Renal cortical epithelial cell (primary cell): ENCODE results near the gene EIF4H. TPM values are rescaled to one million over a fixed set of nuclear protein-coding genes. Genes with fewer than 3 reads are reported as not detected.
"Not testable (repeated sequence)": the region's sequence is repeated elsewhere in the genome, so short reads cannot be mapped to it uniquely, and the experiment has no call there.

ENCODE experiments used
- DNase-seq: peaks from one replicate; pipeline ENCODE4 v3.0.0-alpha.2; 2011; ENCODE audit warnings: low read depth
- total RNA-seq: library from RNA; depleted of rRNA; stranded (reverse); fragments of >200 nt; gene quantifications from 2 replicates; pipeline ENCODE4 v1.2.3, GENCODE V29; 2014

The EIF4H gene
- total RNA-seq, 1 donor from 2014 or later = 332 TPM

GRCh38 chr7:74199551-74200355, 25.6 kb downstream of the EIF4H start:
- DNase-seq = peak; percentile 38

GRCh38 chr7:74202841-74203556, 28.8 kb downstream of the EIF4H start:
- DNase-seq = peak; percentile 64

DNA sequence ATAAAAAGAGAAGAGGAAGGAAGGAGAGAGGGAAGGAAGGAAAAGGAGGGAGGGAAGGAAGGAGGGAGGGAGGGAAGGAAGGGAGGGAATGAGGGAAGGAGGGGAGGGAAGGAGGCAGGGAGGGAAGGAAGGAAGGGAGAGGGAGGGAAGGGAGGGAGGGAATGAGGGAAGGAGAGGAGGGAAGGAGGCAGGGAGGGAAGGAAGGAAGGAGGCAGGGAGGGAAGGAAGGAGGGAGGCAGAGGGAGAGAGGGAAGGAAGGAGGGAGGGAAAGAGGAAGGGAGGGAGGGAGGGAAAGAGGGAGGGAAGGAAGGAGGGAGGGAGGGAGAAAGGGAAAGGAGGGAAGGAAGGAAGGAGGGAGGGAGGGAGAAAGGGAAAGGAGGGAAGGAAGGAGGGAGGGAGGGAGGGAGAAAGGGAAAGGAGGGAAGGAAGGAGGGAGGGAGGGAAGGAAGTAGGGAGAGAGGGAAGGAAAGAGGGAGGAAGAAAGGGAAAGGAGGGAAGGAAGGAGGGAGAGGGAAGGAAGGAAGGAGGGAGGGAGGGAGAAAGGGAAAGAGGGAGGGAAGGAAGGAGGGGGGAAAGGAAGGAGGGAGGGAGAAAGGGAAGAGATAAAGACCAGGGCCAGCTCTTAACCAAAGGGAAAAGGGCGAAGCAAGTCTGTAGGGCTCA, 29.9 kb downstream of the EIF4H start:
- no peak for DNase-seq

GRCh38 chr7:74206052-74206451, 31.9 kb downstream of the EIF4H start:
- DNase-seq = not testable (repeated sequence)

- peak; percentile 31 for DNase-seq
Observed at GRCh38 chr7:74206589-74207120, 32.5 kb downstream of the EIF4H start.

- DNase-seq = no peak
Observed at GRCh38 chr7:74207586-74207985, 33.4 kb downstream of the EIF4H start.

DNA sequence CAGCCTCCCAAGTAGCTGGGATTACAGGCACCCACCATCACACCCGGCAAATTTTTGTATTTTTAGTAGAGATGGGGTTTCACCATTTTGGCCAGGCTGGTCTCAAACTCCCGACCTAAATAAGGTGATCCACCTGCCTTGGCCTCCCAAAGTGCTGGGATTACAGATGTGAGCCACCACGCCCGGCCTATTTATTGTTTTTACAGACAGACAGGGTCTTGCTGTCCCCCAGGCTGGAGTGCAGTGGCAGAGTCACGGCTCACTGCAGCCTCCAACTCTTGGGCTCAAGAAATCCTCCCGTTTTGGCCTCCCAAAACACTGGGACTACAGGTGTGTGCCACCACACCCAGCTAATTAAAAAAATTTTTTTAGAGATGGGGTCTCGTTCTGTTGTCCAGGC, 34.1 kb downstream of the EIF4H start:
- not testable (repeated sequence) for DNase-seq

- DNase-seq = no peak
Observed at GRCh38 chr7:74212661-74213060, 38.5 kb downstream of the EIF4H start.

- no peak for DNase-seq
Observed at GRCh38 chr7:74214816-74215630, 40.9 kb downstream of the EIF4H start.

GRCh38 chr7:74215921-74216320, 41.8 kb downstream of the EIF4H start:
- no peak for DNase-seq

DNA sequence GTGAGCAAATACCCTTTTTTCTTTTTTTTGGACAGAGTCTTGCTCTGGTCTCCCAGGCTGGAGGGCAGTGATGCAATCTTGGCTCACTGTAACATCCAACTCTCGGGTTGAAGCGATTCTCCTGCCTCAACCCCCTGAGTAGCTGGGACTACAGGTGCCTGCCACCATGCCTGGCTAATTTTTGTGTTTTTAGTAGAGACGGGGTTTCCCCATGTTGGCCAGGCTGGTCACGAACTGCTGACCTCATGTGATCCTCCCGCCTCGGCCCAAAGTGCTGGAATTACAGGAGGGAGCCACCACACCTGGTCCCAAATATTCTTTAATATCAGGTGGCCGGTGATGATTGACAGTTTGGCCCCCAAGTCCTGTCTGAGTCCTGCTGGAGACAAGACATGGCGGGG, 42.2 kb downstream of the EIF4H start:
- no peak for DNase-seq

DNA sequence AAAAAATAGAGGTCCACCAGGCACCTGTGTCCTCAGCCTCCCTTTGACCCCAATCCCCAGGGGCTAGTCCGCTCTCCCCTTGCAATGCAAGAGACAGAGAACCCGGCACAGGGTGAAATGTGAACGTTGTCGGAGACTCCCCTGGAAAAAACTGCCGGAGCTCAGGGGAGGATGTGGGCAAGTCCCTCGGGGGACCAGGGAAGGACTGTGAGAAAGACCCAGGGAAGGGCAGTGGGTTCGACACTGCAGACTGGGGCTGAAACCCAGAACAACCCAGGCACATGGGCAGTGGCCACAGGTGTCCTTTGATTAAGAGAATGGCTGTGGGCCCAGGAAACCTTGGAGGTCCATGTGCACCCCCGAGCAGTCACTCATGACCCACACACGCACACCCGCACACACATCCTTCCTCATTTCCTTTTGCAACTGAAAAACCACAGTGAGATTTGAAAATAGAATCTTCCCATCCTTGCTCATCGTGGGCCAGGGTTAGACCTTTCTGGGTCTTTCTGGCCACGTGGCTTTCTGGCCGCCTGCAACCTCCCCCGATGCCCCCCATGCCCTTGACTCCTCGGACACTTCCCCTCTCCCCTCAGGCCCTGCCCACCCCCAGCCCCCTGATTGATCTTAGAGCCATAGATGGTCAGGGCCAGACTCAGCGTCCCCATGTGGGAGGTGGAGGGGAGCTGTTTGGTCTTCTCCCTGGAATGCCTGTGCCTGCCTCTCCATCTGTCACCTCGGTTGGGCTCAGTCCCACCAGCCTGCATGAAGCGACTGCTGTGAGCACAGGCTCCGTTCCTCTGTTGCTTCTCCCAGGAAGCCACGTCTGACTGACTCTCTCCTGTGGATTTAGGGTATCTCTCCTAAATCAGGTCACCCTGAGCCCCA, 43.5 kb downstream of the EIF4H start:
- no peak for DNase-seq

DNA sequence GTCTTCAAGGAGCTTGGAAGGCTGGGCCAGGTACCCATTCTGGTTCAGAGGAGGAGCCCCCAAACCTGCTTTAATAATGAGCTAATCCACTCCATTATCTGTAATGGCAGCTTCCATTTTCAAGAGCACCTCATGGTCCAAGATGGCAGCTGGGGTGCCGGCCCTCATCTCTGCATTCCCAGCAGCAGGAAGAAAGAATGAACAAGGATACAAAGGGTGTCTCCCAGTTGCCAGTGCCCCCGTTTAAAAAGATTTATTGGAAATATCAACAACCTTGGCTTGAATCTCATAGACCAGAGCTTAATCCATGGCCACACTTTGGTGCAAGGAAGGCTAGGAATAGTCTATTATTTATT, 44.2 kb downstream of the EIF4H start:
- no peak for DNase-seq

GRCh38 chr7:74219416-74219815, 45.3 kb downstream of the EIF4H start:
- no peak for DNase-seq

- no peak for DNase-seq
Observed at GRCh38 chr7:74220229-74220628, 46.1 kb downstream of the EIF4H start.

GRCh38 chr7:74221713-74222112, 47.6 kb downstream of the EIF4H start:
- DNase-seq = no peak

- DNase-seq = no peak
Observed at GRCh38 chr7:74222851-74223710, 48.9 kb downstream of the EIF4H start.

GRCh38 chr7:74223711-74224510, 49.8 kb downstream of the EIF4H start:
- no peak for DNase-seq

DNA sequence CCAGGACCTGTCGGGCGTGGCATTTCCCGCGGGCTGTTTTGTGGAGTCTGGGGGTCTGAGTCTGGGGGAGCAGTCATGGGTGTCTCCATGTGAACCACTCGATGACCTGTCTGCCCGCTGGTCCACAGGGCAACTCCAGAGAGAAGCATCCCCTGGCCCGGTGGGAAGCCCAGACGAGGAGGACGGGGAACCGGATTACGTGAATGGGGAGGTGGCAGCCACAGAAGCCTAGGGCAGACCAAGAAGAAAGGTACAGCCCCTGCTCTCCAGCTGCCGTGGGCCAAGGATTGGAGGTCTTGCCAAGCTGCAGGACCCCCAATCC, 50.3 kb downstream of the EIF4H start:
- no peak for DNase-seq
